Stimulated activated CD4-positive, alpha-beta T cell treated with anti-CD3 and anti-CD28 coated beads, Interleukin-2, amount 100 ng/mL, for 4 hours (primary cell): ENCODE results near the gene KRTAP16-1.
"Not testable (repeated sequence)": the region's sequence is repeated elsewhere in the genome, so short reads cannot be mapped to it uniquely, and the experiment has no call there.

Experiments
- DNase-seq: peaks from one replicate; pipeline ENCODE4 v3.0.0-alpha.2; 2020; ENCODE audit warnings: low read depth

The KRTAP16-1 gene

GRCh38 chr17:41301916-41302901 is 6.9 kb downstream of the KRTAP16-1 start, which contains the start of gene KRTAP29-1:
Gene KRTAP29-1, minus strand, starts transcription at chr17:41302851. Its CDS starts 0 bp downstream, at chr17:41302851.
- DNase-seq: no peak

- no peak for DNase-seq
These were observed 7.8 kb downstream of the KRTAP16-1 start for GRCh38 chr17:41301204-41301790.

GRCh38 chr17:41298458-41299135 is 10.5 kb downstream of the KRTAP16-1 start:
- DNase-seq: no peak

- no peak for DNase-seq
These were observed 12.3 kb downstream of the KRTAP16-1 start for GRCh38 chr17:41296846-41297245.

- DNase-seq: no peak
These were observed 15.1 kb downstream of the KRTAP16-1 start for GRCh38 chr17:41294016-41294415.

GRCh38 chr17:41287050-41287449 is 22.1 kb downstream of the KRTAP16-1 start:
- DNase-seq: no peak

- DNase-seq: no peak
These were observed 24.6 kb downstream of the KRTAP16-1 start for GRCh38 chr17:41284546-41284945.

- no peak for DNase-seq
These were observed 25.1 kb downstream of the KRTAP16-1 start for GRCh38 chr17:41284043-41284442.

- no peak for DNase-seq
These were observed 30.7 kb downstream of the KRTAP16-1 start for GRCh38 chr17:41278176-41278955.

GRCh38 chr17:41275648-41276190 is 33.4 kb downstream of the KRTAP16-1 start, which contains the start of gene KRTAP9-7:
Gene KRTAP9-7, plus strand, starts transcription at chr17:41275698. Its CDS starts 0 bp downstream, at chr17:41275698.
- DNase-seq: not testable (repeated sequence)

GRCh38 chr17:41271858-41272257 is 37.3 kb downstream of the KRTAP16-1 start:
- no peak for DNase-seq

GRCh38 chr17:41271323-41271722 is 37.8 kb downstream of the KRTAP16-1 start:
- not testable (repeated sequence) for DNase-seq

GRCh38 chr17:41267711-41268110 is 41.4 kb downstream of the KRTAP16-1 start:
- no peak for DNase-seq

- DNase-seq: no peak
These were observed 44.0 kb downstream of the KRTAP16-1 start, which contains the start of gene KRTAP9-6 for GRCh38 chr17:41265078-41265477. Gene KRTAP9-6, plus strand, starts transcription at chr17:41265378. Its CDS starts 0 bp downstream, at chr17:41265378.

- no peak for DNase-seq
These were observed 44.5 kb downstream of the KRTAP16-1 start for GRCh38 chr17:41264599-41264998.

GRCh38 chr17:41263212-41263611 is 45.9 kb downstream of the KRTAP16-1 start:
- DNase-seq: no peak

- no peak for DNase-seq
These were observed 50.7 kb downstream of the KRTAP16-1 start for GRCh38 chr17:41258406-41258805.
